ENCODE measurements around the gene ZFAND6.
"Not testable (repeated sequence)": the region's sequence is repeated elsewhere in the genome, so short reads cannot be mapped to it uniquely, and the experiment has no call there.

ZFAND6 gene

GRCh38 chr15:80151148-80151547 lies 91.7 kb downstream of the ZFAND6 start:
- no peak for DNase-seq (ENCODE audit: low spot score)

GRCh38 chr15:80151576-80151975 lies 92.1 kb downstream of the ZFAND6 start:
- DNase-seq (ENCODE audit: low spot score) = no peak

DNA sequence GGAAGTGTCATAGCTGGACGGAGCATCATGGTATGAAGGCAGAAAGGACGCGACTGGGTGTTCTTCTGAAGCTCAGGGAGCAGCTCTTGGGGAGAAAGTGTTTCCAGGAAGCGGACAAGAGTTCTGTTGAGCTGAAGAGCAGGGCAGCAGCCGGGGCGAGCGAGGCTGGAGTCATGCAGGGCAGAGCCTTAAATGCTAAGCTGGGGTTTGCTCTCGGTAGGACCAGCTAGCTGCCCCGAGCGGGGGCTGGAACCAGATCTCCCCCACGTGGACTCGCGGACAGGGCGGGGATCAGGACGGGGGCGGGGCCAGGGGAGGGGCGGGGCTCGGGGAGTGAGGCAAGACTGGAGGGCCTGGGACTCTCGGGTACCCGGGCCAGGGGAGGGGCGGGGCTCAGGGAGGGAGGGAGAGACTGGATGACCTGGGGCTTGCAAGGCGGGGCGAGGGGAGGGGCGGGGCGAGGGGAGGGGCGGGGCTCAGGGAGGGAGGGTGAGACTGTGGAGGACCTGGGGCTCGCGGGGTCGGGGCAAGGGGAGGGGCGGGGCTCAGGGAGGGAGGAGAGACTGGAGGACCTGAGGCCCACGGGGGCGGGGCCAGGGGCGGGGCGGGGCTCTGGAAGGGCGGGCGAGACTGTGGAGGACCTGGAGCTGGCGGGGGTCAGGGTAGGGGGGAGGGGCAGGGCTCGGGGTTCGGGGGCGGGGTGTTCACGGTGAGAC lies 92.9 kb downstream of the ZFAND6 start:
- DNase-seq (ENCODE audit: low spot score) = peak; percentile 98

GRCh38 chr15:80152896-80153876 lies 93.7 kb downstream of the ZFAND6 start, which contains the start of gene FAH:
TSS of gene FAH (plus strand) at chr15:80152999. CDS start at chr15:80153055, 56 bp downstream.
- peak; percentile 37 for DNase-seq (ENCODE audit: low spot score)

- DNase-seq (ENCODE audit: low spot score) = no peak
Measured at GRCh38 chr15:80153900-80154299, 94.4 kb downstream of the ZFAND6 start.

- DNase-seq (ENCODE audit: low spot score) = no peak
Measured at GRCh38 chr15:80154336-80154735, 94.9 kb downstream of the ZFAND6 start.

- DNase-seq (ENCODE audit: low spot score) = no peak
Measured at GRCh38 chr15:80155001-80155377, 95.5 kb downstream of the ZFAND6 start.

DNA sequence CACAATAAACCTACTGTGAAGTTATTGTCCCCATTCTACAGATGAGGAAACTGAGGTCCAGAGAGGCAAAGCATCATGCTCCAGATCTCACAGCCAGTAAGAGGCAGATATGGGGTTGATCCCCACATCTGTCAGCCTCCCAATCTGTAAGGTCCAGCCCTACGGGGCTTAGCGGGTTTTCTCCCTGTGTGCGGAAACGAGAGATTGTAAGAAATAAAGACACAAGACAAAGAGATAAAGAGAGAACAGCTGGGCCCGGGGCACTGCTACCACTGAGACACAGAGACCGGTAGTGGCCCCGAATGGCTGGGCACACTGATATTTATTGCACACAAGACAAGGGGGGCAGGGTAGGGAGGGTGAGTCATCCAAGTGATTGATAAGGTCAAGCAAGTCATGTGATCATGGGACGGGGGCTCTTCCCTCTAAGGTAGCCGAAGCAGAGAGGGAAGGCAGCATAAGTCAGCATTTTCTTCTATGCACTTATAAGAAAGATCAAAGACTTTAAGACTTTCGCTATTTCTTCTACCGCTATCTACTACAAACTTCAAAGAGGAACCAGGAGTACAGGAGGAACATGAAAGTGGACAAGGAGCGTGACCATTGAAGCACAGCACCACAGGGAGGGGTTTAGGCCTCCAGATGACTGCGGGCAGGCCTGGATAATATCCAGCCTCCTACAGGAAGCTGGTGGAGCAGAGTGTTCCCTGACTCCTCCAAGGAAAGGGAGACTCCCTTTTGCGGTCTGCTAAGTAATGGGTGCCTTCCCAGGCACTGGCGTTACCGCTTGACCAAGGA lies 96.1 kb downstream of the ZFAND6 start:
- not testable (repeated sequence) for DNase-seq (ENCODE audit: low spot score)

GRCh38 chr15:80156176-80156720 lies 96.8 kb downstream of the ZFAND6 start:
- no peak for DNase-seq (ENCODE audit: low spot score)

GRCh38 chr15:80157215-80157614 lies 97.7 kb downstream of the ZFAND6 start:
- no peak for DNase-seq (ENCODE audit: low spot score)

- DNase-seq (ENCODE audit: low spot score) = no peak
Measured at GRCh38 chr15:80159301-80159700, 99.8 kb downstream of the ZFAND6 start.

GRCh38 chr15:80159811-80160569 lies 100.5 kb downstream of the ZFAND6 start:
- DNase-seq (ENCODE audit: low spot score) = no peak

- peak; percentile 27 for DNase-seq (ENCODE audit: low spot score)
Measured at GRCh38 chr15:80160570-80161156, 101.2 kb downstream of the ZFAND6 start.

GRCh38 chr15:80161468-80162016 lies 102.1 kb downstream of the ZFAND6 start:
- DNase-seq (ENCODE audit: low spot score) = no peak

DNA sequence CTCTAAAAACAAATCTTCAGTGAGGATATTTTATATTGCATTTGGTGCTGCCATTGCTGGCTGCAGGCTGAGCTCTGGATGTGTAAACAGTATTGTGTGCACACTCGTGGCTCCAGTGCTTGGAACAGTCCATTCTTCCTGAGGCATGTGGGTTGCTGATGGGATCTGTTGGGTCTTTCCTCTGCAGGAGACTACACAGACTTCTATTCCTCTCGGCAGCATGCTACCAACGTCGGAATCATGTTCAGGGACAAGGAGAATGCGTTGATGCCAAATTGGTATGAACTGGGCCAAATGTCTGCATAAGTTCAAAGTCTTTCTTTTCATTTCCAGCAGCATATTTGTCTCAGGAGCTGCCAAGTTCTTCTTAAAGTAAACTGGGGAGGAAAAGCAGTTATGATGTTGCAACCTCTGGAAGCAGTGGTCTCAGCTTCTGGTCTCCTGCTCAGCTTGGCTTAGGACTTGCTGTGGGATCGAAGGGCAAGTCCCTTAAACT lies 102.6 kb downstream of the ZFAND6 start:
- DNase-seq (ENCODE audit: low spot score) = no peak

- DNase-seq (ENCODE audit: low spot score) = no peak
Measured at GRCh38 chr15:80163217-80163616, 103.7 kb downstream of the ZFAND6 start.

- DNase-seq (ENCODE audit: low spot score) = no peak
Measured at GRCh38 chr15:80163897-80164296, 104.4 kb downstream of the ZFAND6 start.

GRCh38 chr15:80167936-80168335 lies 108.5 kb downstream of the ZFAND6 start:
- no peak for DNase-seq (ENCODE audit: low spot score)

- DNase-seq (ENCODE audit: low spot score) = no peak
Measured at GRCh38 chr15:80168421-80168820, 108.9 kb downstream of the ZFAND6 start.

DNA sequence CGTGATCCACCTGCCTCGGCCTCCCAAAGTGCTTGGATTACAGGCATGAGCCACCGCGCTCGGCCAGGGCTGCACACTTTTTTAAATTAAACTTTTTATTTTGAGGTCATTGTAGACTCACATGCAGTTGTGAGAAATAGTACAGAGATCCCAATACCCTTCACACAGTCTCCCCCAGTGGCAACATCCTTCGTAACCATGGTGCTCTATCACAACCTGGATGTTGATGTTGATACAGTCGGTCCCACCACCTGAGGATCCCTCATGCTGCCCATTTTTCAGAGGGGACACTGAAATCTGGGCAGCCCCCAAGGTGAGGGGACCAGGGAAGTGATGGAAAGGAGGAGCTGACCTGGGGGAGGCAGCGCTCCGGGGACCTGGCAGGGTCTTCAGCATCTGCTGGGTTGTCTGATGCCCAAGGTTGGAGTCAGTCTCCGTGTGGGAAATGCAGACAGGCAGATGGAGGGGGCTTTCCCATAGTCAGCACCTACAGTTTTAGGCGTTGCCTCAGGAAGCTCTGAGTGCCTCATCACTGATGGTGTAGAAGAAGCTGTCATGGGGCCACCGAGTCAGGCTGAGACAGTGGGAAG lies 110.4 kb downstream of the ZFAND6 start:
- DNase-seq (ENCODE audit: low spot score) = no peak
